BLaER1 (cell line): ENCODE results near the gene SORCS2.

Experiments
- H3K27ac ChIP-seq: shearing (Covaris generic); formaldehyde crosslinking; 2 replicates; pipeline ENCODE4 v1.8.1; 2022
- H3K27me3 ChIP-seq: shearing (Covaris generic); formaldehyde crosslinking; 2 replicates; pipeline ENCODE4 v1.8.1; 2022
- H3K36me3 ChIP-seq: shearing (Covaris generic); formaldehyde crosslinking; 2 replicates; pipeline ENCODE4 v1.8.1; 2022
- H3K4me1 ChIP-seq: shearing (Covaris generic); formaldehyde crosslinking; 2 replicates; pipeline ENCODE4 v1.8.1; 2022
- H3K4me2 ChIP-seq: shearing (Covaris generic); formaldehyde crosslinking; 2 replicates; pipeline ENCODE4 v1.8.1; 2022
- H3K4me3 ChIP-seq: shearing (Covaris generic); formaldehyde crosslinking; 2 replicates; pipeline ENCODE4 v1.8.1; 2022
- H3K9ac ChIP-seq: shearing (Covaris generic); formaldehyde crosslinking; 2 replicates; pipeline ENCODE4 v1.8.1; 2022
- H3K9me3 ChIP-seq: shearing (Covaris generic); formaldehyde crosslinking; 2 replicates; pipeline ENCODE4 v1.8.1; 2022
- H4K20me1 ChIP-seq: shearing (Covaris generic); formaldehyde crosslinking; 2 replicates; pipeline ENCODE4 v1.8.1; 2022
- Cebpa-rat ChIP-seq: shearing (Covaris generic); IDR thresholded peaks from 2 replicates; pipeline ENCODE4 v1.8.1; 2022

Gene SORCS2

GRCh38 chr4:7546809-7547367 lies 354.6 kb downstream of the SORCS2 start:
- Histone ChIP-seq H3K9ac (no peak overlapping the region), H3K27me3 (no peaks in the 10 kb centered on the region), H3K9me3 (peaks cover 33% of the 10 kb centered on the region), H3K4me1 (no peaks in the 10 kb centered on the region), H3K4me2 (no peak overlapping the region), H3K27ac (no peak overlapping the region), H3K4me3 (no peak overlapping the region), H3K36me3 (peaks cover 43% of the 10 kb centered on the region), H4K20me1 (no peaks in the 10 kb centered on the region)
- TF ChIP-seq Cebpa-rat: no peak

GRCh38 chr4:7547368-7548040 lies 355.2 kb downstream of the SORCS2 start:
- Histone ChIP-seq H3K4me2 (no peak overlapping the region), H3K27me3 (no peaks in the 10 kb centered on the region), H4K20me1 (no peaks in the 10 kb centered on the region), H3K9ac (no peak overlapping the region), H3K9me3 (peaks cover 39% of the 10 kb centered on the region), H3K36me3 (peaks cover 49% of the 10 kb centered on the region), H3K4me3 (no peak overlapping the region), H3K27ac (no peak overlapping the region), H3K4me1 (no peaks in the 10 kb centered on the region)
- TF ChIP-seq Cebpa-rat: no peak

GRCh38 chr4:7549866-7550265 lies 357.5 kb downstream of the SORCS2 start:
- no peak overlapping the region for H3K4me3 ChIP-seq

GRCh38 chr4:7552466-7552865 lies 360.1 kb downstream of the SORCS2 start:
- H3K27me3 ChIP-seq: no peaks in the 10 kb centered on the region
- H3K4me2 ChIP-seq: no peak overlapping the region
- H3K27ac ChIP-seq: no peak overlapping the region
- H3K4me1 ChIP-seq: no peaks in the 10 kb centered on the region
- H3K36me3 ChIP-seq: peaks cover 66% of the 10 kb centered on the region
- no peak overlapping the region for H3K9ac ChIP-seq
- no peak for TF ChIP-seq Cebpa-rat
- H3K4me3 ChIP-seq: no peak overlapping the region
- no peaks in the 10 kb centered on the region for H4K20me1 ChIP-seq
- peaks cover 79% of the 10 kb centered on the region for H3K9me3 ChIP-seq

More at GRCh38 chr4:7549866-7550265, 357.5 kb downstream of the SORCS2 start:
- Histone ChIP-seq H3K27me3 (no peaks in the 10 kb centered on the region), H3K9me3 (peaks cover 63% of the 10 kb centered on the region), H3K9ac (no peak overlapping the region), H3K27ac (no peak overlapping the region), H3K36me3 (peaks cover 61% of the 10 kb centered on the region), H3K4me2 (no peak overlapping the region), H3K4me1 (no peaks in the 10 kb centered on the region), H4K20me1 (no peaks in the 10 kb centered on the region)
- no peak for TF ChIP-seq Cebpa-rat

- no peak overlapping the region for H3K9ac ChIP-seq
- H3K27ac ChIP-seq: no peak overlapping the region
- no peak overlapping the region for H3K4me3 ChIP-seq
- no peaks in the 10 kb centered on the region for H3K27me3 ChIP-seq
- TF ChIP-seq Cebpa-rat: no peak
- H3K4me1 ChIP-seq: no peaks in the 10 kb centered on the region
- no peaks in the 10 kb centered on the region for H4K20me1 ChIP-seq
- no peak overlapping the region for H3K4me2 ChIP-seq
- H3K9me3 ChIP-seq: peaks cover 77% of the 10 kb centered on the region
- H3K36me3 ChIP-seq: peaks cover 62% of the 10 kb centered on the region
Observed at GRCh38 chr4:7553280-7553679, 360.9 kb downstream of the SORCS2 start.

- H3K4me1 ChIP-seq: no peaks in the 10 kb centered on the region
- no peak overlapping the region for H3K4me3 ChIP-seq
- no peak for TF ChIP-seq Cebpa-rat
- H3K36me3 ChIP-seq: peaks cover 54% of the 10 kb centered on the region
- H3K9ac ChIP-seq: no peak overlapping the region
- peaks cover 69% of the 10 kb centered on the region for H3K9me3 ChIP-seq
- no peaks in the 10 kb centered on the region for H3K27me3 ChIP-seq
- no peak overlapping the region for H3K4me2 ChIP-seq
- no peak overlapping the region for H3K27ac ChIP-seq
- no peaks in the 10 kb centered on the region for H4K20me1 ChIP-seq
Observed at GRCh38 chr4:7554905-7555304, 362.6 kb downstream of the SORCS2 start.

- H3K9ac ChIP-seq: no peak overlapping the region
- H3K36me3 ChIP-seq: peaks cover 40% of the 10 kb centered on the region
- no peak for TF ChIP-seq Cebpa-rat
- peaks cover 66% of the 10 kb centered on the region for H3K9me3 ChIP-seq
- H3K4me1 ChIP-seq: no peaks in the 10 kb centered on the region
- H3K27me3 ChIP-seq: no peaks in the 10 kb centered on the region
- no peak overlapping the region for H3K4me3 ChIP-seq
- no peaks in the 10 kb centered on the region for H4K20me1 ChIP-seq
- no peak overlapping the region for H3K27ac ChIP-seq
- no peak overlapping the region for H3K4me2 ChIP-seq
Observed at GRCh38 chr4:7556558-7556957, 364.2 kb downstream of the SORCS2 start.

GRCh38 chr4:7557456-7557855 lies 365.1 kb downstream of the SORCS2 start:
- Histone ChIP-seq H3K36me3 (peaks cover 31% of the 10 kb centered on the region), H4K20me1 (no peaks in the 10 kb centered on the region), H3K4me1 (no peaks in the 10 kb centered on the region), H3K4me2 (no peak overlapping the region), H3K9me3 (peaks cover 57% of the 10 kb centered on the region), H3K27me3 (no peaks in the 10 kb centered on the region), H3K27ac (no peak overlapping the region), H3K4me3 (no peak overlapping the region), H3K9ac (no peak overlapping the region)
- TF ChIP-seq Cebpa-rat: no peak

- peaks cover 25% of the 10 kb centered on the region for H3K36me3 ChIP-seq
- no peaks in the 10 kb centered on the region for H3K27me3 ChIP-seq
- TF ChIP-seq Cebpa-rat: no peak
- H3K27ac ChIP-seq: no peak overlapping the region
- no peak overlapping the region for H3K4me2 ChIP-seq
- H3K4me3 ChIP-seq: no peak overlapping the region
- no peaks in the 10 kb centered on the region for H4K20me1 ChIP-seq
- peaks cover 47% of the 10 kb centered on the region for H3K9me3 ChIP-seq
- H3K4me1 ChIP-seq: no peaks in the 10 kb centered on the region
- H3K9ac ChIP-seq: no peak overlapping the region
Observed at GRCh38 chr4:7558436-7558835, 366.1 kb downstream of the SORCS2 start.

- H3K4me1 ChIP-seq: no peaks in the 10 kb centered on the region
- peaks cover 38% of the 10 kb centered on the region for H3K9me3 ChIP-seq
- no peaks in the 10 kb centered on the region for H4K20me1 ChIP-seq
- H3K4me3 ChIP-seq: no peak overlapping the region
- no peak overlapping the region for H3K27ac ChIP-seq
- peaks cover 18% of the 10 kb centered on the region; the same call in 1 of the 2 replicates for H3K36me3 ChIP-seq
- no peak overlapping the region for H3K9ac ChIP-seq
- H3K4me2 ChIP-seq: no peak overlapping the region
- no peak for TF ChIP-seq Cebpa-rat
- no peaks in the 10 kb centered on the region for H3K27me3 ChIP-seq
Observed at GRCh38 chr4:7559316-7559715, 367.0 kb downstream of the SORCS2 start.
